NCI-H146 treated with DMSO at 0.1 percent for 48 hours (cell line): ENCODE data around the gene DROSHA.
A peak's percentile ranks its signal among the peaks of the same experiment; 100 is the strongest.
"Not testable (repeated sequence)": the region's sequence is repeated elsewhere in the genome, so short reads cannot be mapped to it uniquely, and the experiment has no call there.

ENCODE experiments used
- DNase-seq: peaks from one replicate; lab custom pipeline; 2025; ENCODE audit not compliant: unreplicated experiment; lab: John Stamatoyannopoulos, UW

The DROSHA gene, protein sequence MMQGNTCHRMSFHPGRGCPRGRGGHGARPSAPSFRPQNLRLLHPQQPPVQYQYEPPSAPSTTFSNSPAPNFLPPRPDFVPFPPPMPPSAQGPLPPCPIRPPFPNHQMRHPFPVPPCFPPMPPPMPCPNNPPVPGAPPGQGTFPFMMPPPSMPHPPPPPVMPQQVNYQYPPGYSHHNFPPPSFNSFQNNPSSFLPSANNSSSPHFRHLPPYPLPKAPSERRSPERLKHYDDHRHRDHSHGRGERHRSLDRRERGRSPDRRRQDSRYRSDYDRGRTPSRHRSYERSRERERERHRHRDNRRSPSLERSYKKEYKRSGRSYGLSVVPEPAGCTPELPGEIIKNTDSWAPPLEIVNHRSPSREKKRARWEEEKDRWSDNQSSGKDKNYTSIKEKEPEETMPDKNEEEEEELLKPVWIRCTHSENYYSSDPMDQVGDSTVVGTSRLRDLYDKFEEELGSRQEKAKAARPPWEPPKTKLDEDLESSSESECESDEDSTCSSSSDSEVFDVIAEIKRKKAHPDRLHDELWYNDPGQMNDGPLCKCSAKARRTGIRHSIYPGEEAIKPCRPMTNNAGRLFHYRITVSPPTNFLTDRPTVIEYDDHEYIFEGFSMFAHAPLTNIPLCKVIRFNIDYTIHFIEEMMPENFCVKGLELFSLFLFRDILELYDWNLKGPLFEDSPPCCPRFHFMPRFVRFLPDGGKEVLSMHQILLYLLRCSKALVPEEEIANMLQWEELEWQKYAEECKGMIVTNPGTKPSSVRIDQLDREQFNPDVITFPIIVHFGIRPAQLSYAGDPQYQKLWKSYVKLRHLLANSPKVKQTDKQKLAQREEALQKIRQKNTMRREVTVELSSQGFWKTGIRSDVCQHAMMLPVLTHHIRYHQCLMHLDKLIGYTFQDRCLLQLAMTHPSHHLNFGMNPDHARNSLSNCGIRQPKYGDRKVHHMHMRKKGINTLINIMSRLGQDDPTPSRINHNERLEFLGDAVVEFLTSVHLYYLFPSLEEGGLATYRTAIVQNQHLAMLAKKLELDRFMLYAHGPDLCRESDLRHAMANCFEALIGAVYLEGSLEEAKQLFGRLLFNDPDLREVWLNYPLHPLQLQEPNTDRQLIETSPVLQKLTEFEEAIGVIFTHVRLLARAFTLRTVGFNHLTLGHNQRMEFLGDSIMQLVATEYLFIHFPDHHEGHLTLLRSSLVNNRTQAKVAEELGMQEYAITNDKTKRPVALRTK (N-terminal part only)

DNA sequence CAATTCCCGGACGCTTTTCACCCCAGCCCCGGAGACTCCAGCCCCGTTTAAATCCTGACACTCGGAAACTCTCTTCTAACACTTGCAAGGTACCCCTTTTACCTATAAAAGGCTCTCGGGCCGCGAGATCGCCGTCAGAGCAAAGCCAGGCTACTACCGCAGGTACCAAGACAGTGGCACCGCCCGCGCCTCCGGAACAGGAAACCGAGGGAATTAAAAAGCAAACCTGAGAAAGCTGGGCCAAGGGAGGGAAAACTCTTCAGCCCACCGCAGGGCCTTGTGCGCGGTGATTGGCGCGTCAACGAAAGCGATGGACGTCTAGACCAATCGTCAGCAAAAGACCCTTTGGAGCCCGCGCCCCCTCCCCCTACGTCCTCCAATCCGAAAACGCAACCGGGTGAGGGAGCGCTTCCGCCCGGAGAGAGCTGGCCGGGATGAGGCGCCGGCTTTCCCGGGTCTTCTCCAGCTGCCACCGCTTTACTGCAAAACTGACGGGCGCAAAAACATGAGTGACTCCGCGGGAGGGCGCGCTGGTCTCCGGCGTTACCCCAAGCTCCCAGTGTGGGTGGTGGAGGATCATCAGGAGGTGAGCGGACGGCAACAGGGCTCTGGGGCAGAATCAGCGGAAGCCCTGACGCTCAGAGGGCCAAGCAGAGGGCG is at the start of gene DROSHA, which contains the start of gene C5orf22:
TSS of gene DROSHA (minus strand) at position 206 of the 660 bp plus-strand sequence. CDS start 3,034 bp downstream, outside the sequence.
TSS of gene C5orf22 (plus strand) at position 414 of the 660 bp plus-strand sequence. CDS start at position 506, 92 bp downstream.
- peak; percentile 93 for DNase-seq

DNA sequence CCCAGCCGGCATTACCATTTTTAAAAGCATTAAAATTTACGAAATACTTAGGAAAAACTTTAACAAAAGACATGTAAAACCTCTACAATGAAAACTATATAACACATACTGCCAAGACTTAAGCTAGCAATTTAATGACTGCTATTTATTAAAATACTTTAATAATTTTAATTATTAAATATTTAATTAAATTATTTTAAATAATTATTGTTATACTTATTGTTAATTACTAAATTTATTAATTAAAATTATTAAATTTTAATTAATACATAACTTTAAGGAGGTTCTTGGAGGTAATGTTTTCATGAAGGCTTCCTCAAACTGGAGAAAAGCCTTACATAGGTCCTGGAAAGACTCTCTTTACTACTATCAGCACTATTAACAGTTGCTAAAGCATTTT is 47.7 kb upstream of the DROSHA start:
- no peak for DNase-seq

DNA sequence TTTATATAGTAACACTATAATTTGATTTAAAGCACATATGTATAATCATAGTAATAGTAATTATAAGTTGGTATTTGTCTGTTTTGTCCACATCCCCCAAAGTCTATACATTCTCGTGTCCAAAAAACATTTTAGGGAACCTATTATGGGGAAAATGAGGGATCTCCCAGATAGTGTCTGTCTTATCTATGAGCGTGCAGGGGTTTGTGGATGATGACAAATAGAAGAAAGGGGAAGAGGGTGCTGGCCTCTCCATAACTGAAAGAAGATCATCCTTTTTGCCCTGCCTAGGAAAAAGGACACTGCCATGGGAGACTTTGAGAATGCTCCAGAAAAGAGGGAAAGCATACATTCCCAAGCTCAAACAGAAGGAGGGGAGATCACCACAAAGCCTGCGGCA is 45.5 kb upstream of the DROSHA start:
- no peak for DNase-seq

DNA sequence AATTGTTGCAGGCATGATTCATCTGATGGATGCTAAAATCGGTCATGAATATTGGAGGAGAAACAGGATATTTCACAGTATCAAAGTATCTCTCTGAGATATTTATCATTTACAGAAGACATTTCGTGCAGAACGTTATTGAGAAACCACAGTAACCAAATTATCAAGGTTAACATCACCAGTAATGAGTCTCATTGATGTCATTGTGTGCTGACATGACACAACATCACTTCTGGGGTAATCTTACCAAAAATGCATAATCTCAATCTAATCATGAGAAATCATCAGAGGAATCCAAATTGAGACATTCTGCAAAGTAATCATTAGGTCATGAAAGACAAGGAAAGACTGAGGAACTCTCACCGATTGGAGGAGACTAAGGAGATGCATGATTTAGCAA is 42.9 kb upstream of the DROSHA start:
- no peak for DNase-seq

DNA sequence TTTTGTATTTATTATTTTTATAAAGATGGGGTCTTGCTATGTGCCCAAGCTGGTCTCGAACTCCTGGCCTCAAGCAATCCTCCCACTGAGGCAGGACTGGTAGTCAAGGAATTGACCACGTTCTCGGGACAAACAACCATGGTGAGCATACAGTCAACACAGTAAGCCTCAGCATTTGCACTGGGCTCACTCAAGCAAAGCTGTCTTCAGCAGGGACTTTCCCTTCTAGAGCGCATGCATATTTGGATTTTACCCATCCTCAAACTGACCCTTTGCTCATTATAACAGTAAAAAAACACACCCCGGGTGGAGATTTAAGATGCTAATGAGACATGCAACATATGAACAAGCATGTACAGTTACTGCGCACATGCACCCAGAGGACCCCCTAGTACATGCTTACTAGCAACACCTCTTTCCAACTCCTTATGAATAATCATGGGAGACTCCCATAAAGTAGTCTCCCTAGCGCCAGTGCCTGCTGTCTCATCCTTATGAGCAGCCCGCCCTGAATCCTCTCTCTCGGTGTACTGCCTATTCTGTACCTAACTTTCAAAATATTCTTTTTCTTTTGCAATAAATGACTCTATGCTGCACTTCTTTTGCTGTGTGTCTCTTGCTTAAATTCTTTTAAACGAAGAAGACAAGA is 41.7 kb upstream of the DROSHA start:
- DNase-seq, result no peak

DNA sequence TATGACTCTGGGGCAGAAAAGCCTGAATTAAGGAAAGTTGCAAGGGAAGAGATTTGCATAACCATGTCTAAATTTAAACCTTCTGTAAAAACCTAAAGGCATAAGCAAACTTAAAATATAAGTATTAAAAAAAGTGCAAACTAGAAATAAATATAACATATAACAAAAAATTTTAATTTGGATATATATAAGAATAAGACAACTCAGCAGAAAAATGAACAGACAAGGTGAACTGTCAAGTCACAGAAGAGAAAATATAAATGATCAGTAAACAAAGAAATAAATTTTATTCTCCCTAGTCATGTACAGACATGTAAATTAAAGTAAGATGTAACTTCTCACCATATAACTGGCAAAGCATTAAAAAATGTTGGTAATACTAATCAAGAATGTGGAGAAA is 37.2 kb upstream of the DROSHA start:
- DNase-seq, result no peak

DNA sequence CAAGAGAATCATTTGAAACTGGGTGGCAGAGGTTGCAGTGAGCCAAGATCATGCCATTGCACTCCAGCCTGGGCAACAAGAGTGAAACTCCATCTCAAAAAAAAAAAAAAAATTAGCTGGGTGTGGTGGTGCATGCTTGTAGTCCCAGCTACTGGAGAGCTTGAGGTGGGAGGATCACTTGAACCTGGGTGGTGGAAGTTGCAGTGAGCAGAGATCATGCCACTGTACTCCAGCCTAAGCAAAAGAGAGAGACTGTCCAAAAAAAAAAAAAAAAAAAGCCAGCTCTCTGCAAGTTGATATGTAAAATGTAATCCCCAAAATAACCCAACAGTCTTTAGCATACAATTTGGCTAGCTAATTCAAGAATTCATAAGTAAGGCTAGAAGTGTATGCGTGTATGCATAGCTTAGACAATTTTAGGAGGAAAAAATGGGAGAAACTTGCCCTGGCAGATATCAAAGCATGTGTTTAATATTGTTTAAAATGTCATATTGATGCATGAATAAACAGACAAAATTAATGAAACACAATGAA is 36.5 kb upstream of the DROSHA start:
- no peak for DNase-seq

DNA sequence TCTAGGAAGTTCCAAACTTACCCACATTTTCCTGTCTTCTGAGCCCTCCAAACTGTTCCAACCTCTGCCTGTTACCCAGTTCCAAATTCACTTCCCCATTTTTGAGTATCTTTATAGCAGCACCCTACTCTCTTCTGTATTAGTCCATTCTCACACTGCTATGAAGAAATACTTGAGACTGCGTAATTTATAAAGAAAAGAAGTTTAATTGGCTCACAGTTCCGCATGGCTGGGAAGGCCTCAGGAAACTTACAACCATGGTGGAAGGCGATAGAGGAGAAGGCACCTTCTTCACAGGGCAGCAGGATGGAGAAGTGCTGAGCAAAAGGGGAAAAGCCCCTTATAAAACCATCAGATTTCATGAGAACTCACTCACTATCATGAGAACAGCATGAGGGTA is 34.5 kb upstream of the DROSHA start:
- DNase-seq, result not testable (repeated sequence)

DNA sequence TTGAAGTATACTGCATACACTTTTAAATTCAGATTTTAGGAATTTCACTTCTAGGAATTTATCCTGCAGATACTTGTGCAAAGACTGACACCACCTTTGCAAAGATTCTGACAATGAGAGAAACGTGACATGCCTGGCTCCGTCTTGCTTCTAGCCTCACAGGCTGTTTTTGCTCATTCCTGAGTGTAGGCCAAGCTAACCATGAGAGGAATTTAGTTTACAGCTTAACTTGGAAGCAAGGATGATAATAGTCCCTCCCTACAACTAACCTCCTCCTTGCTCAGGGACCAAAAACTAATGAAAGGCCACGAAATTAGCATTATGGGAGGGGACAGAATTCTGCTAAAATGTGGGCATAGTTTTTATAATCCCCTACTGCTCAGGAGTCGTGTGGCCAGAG is 31.3 kb upstream of the DROSHA start:
- no peak for DNase-seq

DNA sequence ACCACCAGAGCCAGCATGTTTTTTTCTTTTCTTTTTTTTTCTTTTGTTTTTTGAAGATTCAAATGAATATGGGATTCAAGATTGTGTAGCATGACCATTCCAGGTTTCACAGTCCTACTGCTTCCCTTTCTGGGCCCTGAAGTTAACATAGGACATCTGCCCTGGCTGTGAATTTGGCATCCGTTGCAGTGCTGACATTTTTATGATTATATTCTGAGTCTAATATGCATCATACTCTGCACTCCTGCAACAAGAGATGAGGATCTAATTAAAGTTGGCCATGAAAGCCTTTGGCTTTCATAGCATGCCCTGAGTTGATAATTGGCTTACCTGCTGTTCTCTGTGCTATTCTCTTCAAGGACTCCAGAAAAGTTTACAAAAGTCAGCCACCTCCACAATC is 30.1 kb upstream of the DROSHA start:
- no peak for DNase-seq

DNA sequence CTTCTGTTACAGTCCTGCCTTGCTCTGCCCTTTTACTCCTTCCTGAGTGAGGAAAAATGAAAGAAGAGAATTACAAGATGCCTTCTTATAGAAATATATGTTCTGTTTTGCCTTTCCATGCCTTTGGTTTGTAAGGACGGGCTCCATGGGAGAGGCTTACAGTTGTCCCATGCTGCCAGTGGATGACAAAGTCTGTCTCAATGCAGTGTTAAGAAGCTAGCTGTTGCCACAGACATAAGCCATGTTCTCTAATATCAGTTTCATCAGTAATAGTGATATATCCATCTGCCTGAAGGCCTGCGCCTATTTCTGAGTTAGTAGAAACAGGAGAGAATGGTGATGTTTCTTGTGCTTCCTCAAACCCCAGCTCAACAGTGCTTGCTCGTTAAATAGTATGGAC is 28.0 kb upstream of the DROSHA start:
- no peak for DNase-seq

DNA sequence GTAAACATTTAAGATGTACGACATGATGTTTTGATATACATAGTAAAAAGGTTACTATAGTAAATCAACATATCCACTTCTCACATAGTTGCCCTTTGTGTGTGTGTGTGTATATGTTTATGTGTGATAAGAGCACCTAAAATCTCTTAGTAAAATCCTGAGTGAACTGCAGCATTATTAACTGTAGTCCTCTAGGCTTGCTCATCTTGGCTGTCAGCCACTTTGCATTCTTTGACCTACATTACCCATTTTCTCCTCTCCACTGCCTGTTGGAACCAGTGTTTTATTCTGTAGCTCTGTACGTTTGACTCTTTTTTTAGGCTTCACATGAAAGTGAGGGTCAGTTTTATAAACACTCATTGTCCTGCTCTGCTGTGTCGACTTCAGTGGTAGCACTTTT is 24.6 kb upstream of the DROSHA start:
- DNase-seq, result no peak

DNA sequence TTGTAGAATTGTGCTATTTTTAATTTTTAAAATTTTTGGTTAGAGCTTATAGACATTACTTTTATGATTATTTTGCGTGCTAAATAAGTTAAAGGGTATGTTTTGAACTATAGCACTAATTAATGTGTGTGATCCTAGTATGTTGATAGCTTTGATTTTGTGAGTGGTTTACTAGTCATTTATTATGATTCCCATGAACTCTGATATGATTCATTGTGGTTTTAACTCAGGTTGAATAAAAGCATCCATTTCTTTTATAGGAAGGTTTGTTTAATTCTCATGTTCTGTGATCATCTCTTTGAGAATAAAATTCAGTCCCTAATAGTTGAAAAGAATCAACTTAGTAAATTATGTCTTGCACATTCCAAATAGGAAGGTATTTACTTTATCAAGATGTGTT is 22.7 kb upstream of the DROSHA start:
- DNase-seq, result no peak

DNA sequence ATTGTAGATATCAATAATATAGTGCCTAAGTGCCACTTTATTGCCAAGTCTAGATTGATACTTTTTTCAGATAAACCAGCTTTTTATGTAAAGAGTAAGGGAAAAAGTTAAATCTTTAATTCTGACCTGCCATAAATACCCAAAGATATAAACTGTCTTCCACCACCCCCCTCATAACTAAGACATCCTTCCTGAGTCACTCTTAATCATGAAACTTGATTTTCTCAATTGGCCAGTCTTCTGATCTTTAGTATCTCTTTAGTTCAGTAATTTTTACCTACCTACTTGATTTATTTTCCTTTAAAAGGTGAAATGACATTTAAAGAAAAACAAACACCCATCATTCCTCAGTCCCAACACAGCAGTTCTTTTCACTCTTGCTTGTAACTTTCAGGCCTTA is 22.0 kb upstream of the DROSHA start:
- no peak for DNase-seq

DNA sequence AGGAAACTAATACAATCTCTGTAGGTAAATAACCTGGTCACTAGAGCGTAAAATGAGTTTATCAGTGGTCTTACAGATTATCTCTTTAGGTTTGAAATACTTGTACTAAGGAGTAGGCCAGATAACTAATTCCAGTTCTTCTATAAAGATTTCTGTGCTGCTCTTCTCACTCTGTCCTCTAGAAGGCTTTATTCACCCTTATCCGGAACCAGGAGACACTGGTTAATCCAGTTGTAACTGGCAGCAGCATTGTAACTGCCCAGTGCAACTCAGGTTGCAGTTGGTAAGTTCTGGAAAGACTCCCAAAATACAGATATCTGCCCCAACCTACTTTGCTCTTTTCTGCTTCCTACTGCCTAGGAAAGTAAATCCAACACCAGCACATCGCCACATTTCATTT is 20.0 kb upstream of the DROSHA start:
- no peak for DNase-seq

DNA sequence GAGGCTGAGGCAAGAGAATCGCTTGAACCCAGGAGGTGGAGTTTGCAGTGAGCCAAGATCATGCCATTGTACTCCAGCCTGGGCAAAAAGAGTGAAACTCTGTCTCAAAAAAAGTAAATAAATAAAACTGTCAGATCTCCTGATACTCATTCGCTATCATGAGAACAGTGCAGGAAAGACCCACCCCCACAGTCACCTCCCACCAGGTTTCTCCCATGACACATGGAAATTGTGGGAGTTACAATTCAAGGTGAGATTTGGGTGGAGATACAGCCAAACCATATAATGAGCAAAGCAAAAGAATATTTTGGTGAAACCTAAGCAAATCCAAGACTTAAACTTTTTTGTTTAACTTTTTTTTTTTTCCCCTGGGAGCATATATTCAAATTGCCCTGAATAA is 17.2 kb upstream of the DROSHA start:
- DNase-seq, result not testable (repeated sequence)

DNA sequence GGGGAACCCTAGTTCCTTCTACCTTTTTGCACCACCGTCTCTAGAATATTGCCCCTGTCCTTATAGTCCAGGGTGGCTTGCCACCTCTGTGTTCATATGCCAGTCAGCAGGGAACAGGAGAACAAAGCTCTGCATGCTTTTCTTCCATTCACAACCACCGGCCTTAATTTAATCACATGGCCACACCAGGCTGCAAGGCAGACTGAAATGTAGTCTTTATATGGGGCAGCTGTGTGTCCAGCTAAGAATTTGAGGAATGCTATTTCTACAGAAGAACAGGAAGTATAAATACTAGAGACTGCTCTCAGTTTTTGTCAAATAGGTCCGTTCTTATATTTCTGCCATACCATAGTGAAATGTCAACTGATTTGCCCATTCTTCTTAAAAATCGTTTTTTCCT is 6.0 kb upstream of the DROSHA start:
- DNase-seq, result no peak

DNA sequence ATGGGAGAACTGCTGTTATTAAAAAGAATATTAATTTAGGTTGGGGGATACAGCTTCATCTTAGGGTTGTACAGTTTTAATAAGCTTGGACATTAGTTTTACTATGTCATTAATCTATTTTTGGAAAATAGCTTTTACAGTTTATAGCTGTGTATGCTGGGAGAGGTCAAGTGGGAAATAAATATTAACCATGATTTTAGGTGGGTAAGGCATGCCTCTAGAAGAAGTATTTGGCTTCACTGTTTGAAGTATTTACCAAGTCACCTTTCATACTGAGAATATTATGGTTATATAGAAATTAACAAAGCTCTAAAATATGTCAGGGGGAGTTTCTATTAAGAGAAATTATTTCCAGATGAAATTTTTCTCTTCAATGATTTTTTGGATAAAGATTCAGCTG is 5.5 kb upstream of the DROSHA start:
- no peak for DNase-seq

DNA sequence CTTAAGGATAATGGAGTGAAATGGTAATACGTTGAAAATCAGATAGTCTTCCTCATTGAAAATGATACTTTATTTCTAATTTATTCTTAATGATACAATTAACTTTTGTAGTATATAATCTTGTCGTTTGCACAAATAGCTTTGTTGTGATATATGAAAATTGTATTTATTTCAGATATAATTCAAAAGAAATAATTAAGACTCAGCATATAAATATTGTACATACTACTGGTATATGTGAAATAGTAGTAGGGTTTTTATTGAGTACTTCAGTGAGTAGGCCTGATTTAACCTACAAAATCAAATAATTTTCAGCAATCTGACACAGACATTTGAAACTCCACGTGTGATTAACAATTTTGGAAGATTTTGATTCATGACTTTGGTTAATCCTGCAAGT is 5.0 kb upstream of the DROSHA start:
- DNase-seq, result no peak

DNA sequence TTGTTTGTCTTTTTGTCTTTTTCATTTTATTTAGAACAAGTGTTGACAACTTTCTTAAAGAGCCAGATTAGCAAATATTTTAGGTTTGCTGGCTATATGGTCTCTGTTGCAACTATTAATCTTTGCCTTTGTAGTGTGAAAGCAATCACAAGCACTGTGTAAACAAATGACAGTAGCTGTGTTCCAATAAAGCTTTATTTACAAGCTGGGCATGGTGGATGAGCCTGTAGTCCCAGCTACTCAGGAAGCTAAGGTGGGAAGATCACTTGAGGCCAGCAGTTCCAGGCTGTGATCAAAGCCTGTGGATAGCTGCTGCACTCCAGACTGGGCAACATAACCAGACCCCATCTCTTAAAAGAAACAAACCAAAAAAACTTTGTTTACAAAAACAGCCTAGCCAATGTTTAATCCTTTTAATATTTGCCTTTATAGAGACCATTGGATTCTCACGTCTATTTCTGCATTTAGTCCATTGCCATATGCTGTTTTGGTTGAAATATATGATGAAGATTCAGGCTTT is 2.7 kb upstream of the DROSHA start:
- DNase-seq, result no peak
